LNCaP clone FGC (cell line): ENCODE data around the gene MYH7B.

Experiments used
- DNase-seq: peaks from one replicate; pipeline ENCODE4 v3.0.0-alpha.2; 2011; ENCODE audit warnings: low read depth
- H3K4me3 ChIP-seq: 2 replicates; pipeline ENCODE4 v1.5.1; 2011; ENCODE audit warnings: mild to moderate bottlenecking, low read depth, low read length, control low read depth
- CTCF ChIP-seq: IDR thresholded peaks from 2 replicates; pipeline ENCODE4 v1.5.1; 2012; ENCODE audit warnings: mild to moderate bottlenecking; ENCODE audit not compliant: control insufficient read depth, insufficient read depth; ENCODE audit errors: extremely low read depth

MYH7B gene

GRCh38 chr20:34971561-34972235, 16.0 kb downstream of the MYH7B start:
- H3K4me3 ChIP-seq = no peak overlapping the region
- TF ChIP-seq CTCF = no peak
- DNase-seq = no peak

- TF ChIP-seq CTCF = no peak
- no peak for DNase-seq
- H3K4me3 ChIP-seq = no peak overlapping the region
Observed at GRCh38 chr20:34974246-34974645, 18.6 kb downstream of the MYH7B start.

GRCh38 chr20:34976286-34976685, 20.6 kb downstream of the MYH7B start:
- no peak overlapping the region for H3K4me3 ChIP-seq
- DNase-seq = no peak
- no peak for TF ChIP-seq CTCF

DNA sequence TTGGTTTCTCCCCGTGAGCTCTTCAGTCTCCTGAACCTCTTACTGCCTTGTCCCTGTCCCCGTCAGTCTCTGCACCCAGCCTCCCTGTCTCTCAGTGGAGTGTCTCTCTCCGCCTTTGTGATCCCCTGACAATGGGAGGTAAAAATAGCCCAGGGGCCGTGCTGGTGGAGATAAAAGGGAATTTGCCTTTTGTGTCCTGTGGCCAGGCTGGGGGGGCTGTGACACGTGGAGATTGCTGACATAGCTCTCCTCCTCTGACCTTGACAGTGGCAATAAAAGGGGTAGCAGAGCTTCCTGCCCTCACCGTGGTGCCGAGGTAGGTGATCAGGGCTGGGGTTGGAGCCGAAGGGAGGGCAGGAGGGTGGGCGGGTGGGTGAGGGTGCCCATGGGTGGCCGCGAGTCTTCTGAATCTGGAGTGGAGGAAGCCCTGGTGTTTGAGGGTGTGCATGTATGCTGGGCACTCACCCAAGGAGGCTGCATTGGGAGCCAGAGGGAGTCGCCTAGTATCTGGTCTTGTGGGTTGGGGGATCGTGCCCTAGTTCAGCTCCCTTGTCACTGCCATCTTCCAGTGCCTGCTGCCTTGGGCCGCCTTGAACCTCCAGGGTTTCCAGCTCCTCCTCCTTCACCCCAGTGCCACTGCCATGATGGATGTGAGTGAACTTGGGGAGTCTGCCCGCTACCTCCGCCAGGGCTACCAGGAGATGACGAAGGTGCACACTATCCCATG, 21.9 kb downstream of the MYH7B start:
- no peak for DNase-seq
- no peak for TF ChIP-seq CTCF
- H3K4me3 ChIP-seq = no peak overlapping the region

GRCh38 chr20:34978092-34978744, 22.6 kb downstream of the MYH7B start:
- TF ChIP-seq CTCF = no peak

GRCh38 chr20:34979366-34980153, 23.9 kb downstream of the MYH7B start:
- no peak for TF ChIP-seq CTCF
- no peak for DNase-seq

More at GRCh38 chr20:34978092-34978744, 22.6 kb downstream of the MYH7B start:
- no peak overlapping the region for H3K4me3 ChIP-seq
- no peak for DNase-seq

More at GRCh38 chr20:34979366-34980153, 23.9 kb downstream of the MYH7B start:
- H3K4me3 ChIP-seq = no peak overlapping the region
